H9 (cell line): ENCODE measurements around the gene COPS8. TPM values are rescaled to one million over a fixed set of nuclear protein-coding genes. Genes with fewer than 3 reads are reported as not detected.

ENCODE experiments used
- DNase-seq: peaks from one replicate; pipeline ENCODE4 v3.0.0-alpha.2; 2017
- H2AFZ ChIP-seq: one replicate; pipeline ENCODE4 v1.6.1; 2013; ENCODE audit warnings: mild to moderate bottlenecking, low read length, control low read depth, moderate library complexity
- H2AK5ac ChIP-seq: 2 replicates; pipeline ENCODE4 v1.6.1; 2013; ENCODE audit warnings: low read length, control low read depth, mixed read lengths; ENCODE audit not compliant: insufficient read length
- H2BK120ac ChIP-seq: one replicate; pipeline ENCODE4 v1.6.1; 2013; ENCODE audit warnings: low read depth, mild to moderate bottlenecking, low read length, control low read depth, inconsistent platforms; ENCODE audit not compliant: poor library complexity, severe bottlenecking
- H2BK12ac ChIP-seq: 2 replicates; pipeline ENCODE4 v1.6.1; 2013; ENCODE audit warnings: low read length, control low read depth, mixed read lengths, low read depth; ENCODE audit not compliant: insufficient read length
- H2BK15ac ChIP-seq: 2 replicates; pipeline ENCODE4 v1.6.1; 2013; ENCODE audit warnings: low read depth, low read length, control low read depth
- H2BK20ac ChIP-seq: one replicate; pipeline ENCODE4 v1.6.1; 2013; ENCODE audit warnings: low read depth, mild to moderate bottlenecking, low read length, control low read depth, inconsistent platforms; ENCODE audit not compliant: poor library complexity, severe bottlenecking
- H2BK5ac ChIP-seq: 2 replicates; pipeline ENCODE4 v1.6.1; 2013; ENCODE audit warnings: low read length, control low read depth, mixed read lengths; ENCODE audit not compliant: insufficient read length
- H3K14ac ChIP-seq: 2 replicates; pipeline ENCODE4 v1.6.1; 2013; ENCODE audit warnings: low read length, control low read depth; ENCODE audit not compliant: insufficient read depth
- H3K18ac ChIP-seq: 2 replicates; pipeline ENCODE4 v1.6.1; 2013; ENCODE audit warnings: low read depth, mild to moderate bottlenecking, mixed read lengths, low read length, control low read depth; ENCODE audit not compliant: insufficient read length
- H3K23ac ChIP-seq: 2 replicates; pipeline ENCODE4 v1.6.1; 2013; ENCODE audit warnings: low read length, control low read depth, mixed read lengths, low read depth; ENCODE audit not compliant: insufficient read length
- H3K23me2 ChIP-seq: 2 replicates; pipeline ENCODE4 v1.6.1; 2013; ENCODE audit warnings: low read depth, mild to moderate bottlenecking, mixed read lengths, low read length, control low read depth; ENCODE audit not compliant: insufficient read length, poor library complexity, severe bottlenecking
- H3K27ac ChIP-seq: 2 replicates; pipeline ENCODE4 v1.5.1; 2013; ENCODE audit warnings: low read length, control low read depth, mixed read lengths, low read depth; ENCODE audit not compliant: insufficient read length
- H3K27me3 ChIP-seq: 2 replicates; pipeline ENCODE4 v1.6.1; 2013; ENCODE audit warnings: low read length, control low read depth, inconsistent platforms; ENCODE audit not compliant: insufficient read depth
- H3K4ac ChIP-seq: 2 replicates; pipeline ENCODE4 v1.6.1; 2013; ENCODE audit warnings: low read depth, mild to moderate bottlenecking, control low read depth, inconsistent platforms, low read length, moderate library complexity
- H3K4me1 ChIP-seq: 2 replicates; pipeline ENCODE4 v1.6.1; 2013; ENCODE audit warnings: low read length, control low read depth, inconsistent platforms; ENCODE audit not compliant: insufficient read depth
- H3K4me2 ChIP-seq: 2 replicates; pipeline ENCODE4 v1.6.1; 2013; ENCODE audit warnings: low read length, control low read depth, mixed read lengths; ENCODE audit not compliant: insufficient read length, insufficient read depth
- H3K56ac ChIP-seq: 2 replicates; pipeline ENCODE4 v1.6.1; 2013; ENCODE audit warnings: low read depth, mild to moderate bottlenecking, mixed read lengths, low read length, control low read depth; ENCODE audit not compliant: insufficient read length
- H3K79me1 ChIP-seq: 2 replicates; pipeline ENCODE4 v1.6.1; 2013; ENCODE audit warnings: low read depth, mild to moderate bottlenecking, moderate library complexity, low read length, control low read depth, inconsistent platforms; ENCODE audit not compliant: insufficient read depth, poor library complexity, severe bottlenecking
- H3K79me2 ChIP-seq: 2 replicates; pipeline ENCODE4 v1.6.1; 2013; ENCODE audit warnings: low read length, control low read depth, inconsistent platforms; ENCODE audit not compliant: insufficient read depth
- H3K9ac ChIP-seq: 2 replicates; pipeline ENCODE4 v1.6.1; 2013; ENCODE audit warnings: low read length, control low read depth, mixed read lengths; ENCODE audit not compliant: insufficient read length; ENCODE audit errors: extremely low read depth
- H3K9me3 ChIP-seq: one replicate; pipeline ENCODE4 v1.6.1; 2013; ENCODE audit warnings: low read depth, low read length, inconsistent platforms; ENCODE audit not compliant: control insufficient read depth
- H3T11ph ChIP-seq: one replicate; pipeline ENCODE4 v1.6.1; 2013; ENCODE audit warnings: mild to moderate bottlenecking, low read length, control low read depth, inconsistent platforms
- H4K20me1 ChIP-seq: one replicate; pipeline ENCODE4 v1.6.1; 2013; ENCODE audit not compliant: control insufficient read depth, insufficient read length, insufficient read depth
- H4K5ac ChIP-seq: 2 replicates; pipeline ENCODE4 v1.6.1; 2013; ENCODE audit warnings: low read depth, mild to moderate bottlenecking, mixed read lengths, low read length, control low read depth; ENCODE audit not compliant: insufficient read length
- H4K8ac ChIP-seq: replicated peaks from 2 replicates; pipeline ENCODE4 v1.6.1; 2013; ENCODE audit warnings: low read length, control low read depth, mixed read lengths, low read depth; ENCODE audit not compliant: insufficient read length
- H4K91ac ChIP-seq: 2 replicates; pipeline ENCODE4 v1.6.1; 2013; ENCODE audit warnings: low read depth, mild to moderate bottlenecking, moderate library complexity, mixed read lengths, low read length, control low read depth; ENCODE audit not compliant: insufficient read length
- H3K27ac Mint-ChIP-seq, 3 experiments: 2 replicates in 2 of 3; 3 replicates in 1 of 3; pipeline ENCODE4 v1.8.0; 2020 to 2021; ENCODE audit warnings: mixed read lengths in 3 of 3, mild to moderate bottlenecking in 1 of 3, moderate library complexity in 1 of 3
- H3K27me3 Mint-ChIP-seq: 2 replicates; pipeline ENCODE4 v1.8.0; 2021; ENCODE audit warnings: low read depth, mild to moderate bottlenecking, moderate library complexity, mixed read lengths
- H3K36me3 Mint-ChIP-seq, 3 experiments: 2 replicates in 2 of 3; 3 replicates in 1 of 3; pipeline ENCODE4 v1.8.0; 2020 to 2021; ENCODE audit warnings: low read depth in 3 of 3, mixed read lengths in 3 of 3; ENCODE audit not compliant: insufficient read depth in 1 of 3
- H3K4me1 Mint-ChIP-seq, 2 experiments: 2 replicates each; pipeline ENCODE4 v1.8.0; 2020; ENCODE audit warnings: mixed read lengths in 2 of 2
- H3K4me3 Mint-ChIP-seq, 2 experiments: 2 replicates in 1 of 2; 3 replicates in 1 of 2; pipeline ENCODE4 v1.8.0; 2020 to 2021; ENCODE audit warnings: mild to moderate bottlenecking in 2 of 2, mixed read lengths in 2 of 2, moderate library complexity in 1 of 2
- H3K9me3 Mint-ChIP-seq, 2 experiments: 2 replicates in 1 of 2; 3 replicates in 1 of 2; pipeline ENCODE4 v1.8.0; 2020; ENCODE audit warnings: mild to moderate bottlenecking in 2 of 2, mixed read lengths in 2 of 2, moderate library complexity in 1 of 2
- CTCF ChIP-seq: fragments of 200-600 bp; sonication (generic); conservative IDR thresholded peaks from 3 replicates; pipeline ENCODE4 v1.8.0; 2021; ENCODE audit warnings: antibody characterized with exemption, mild to moderate bottlenecking
- WGBS: extraction: QIAGEN DNeasy Blood & Tissue Kit; methylation state at CpG from one replicate; pipeline ENCODE4 v1.1.7; 2013; ENCODE audit warnings: missing lambda C conversion rate, low lambda C conversion rate, mixed read lengths; ENCODE audit not compliant: insufficient read length; ENCODE audit errors: extremely low coverage; 5-methylcytosine and 5-hydroxymethylcytosine counted together
- total RNA-seq: library from RNA; stranded (reverse); gene quantifications from 2 replicates; pipeline ENCODE4 v1.2.1, GENCODE V29; 2021

The COPS8 gene
- total RNA-seq, 1 experiment from 2014 or later = 65.2 TPM

GRCh38 chr2:237116431-237116830 is 30.7 kb downstream of the COPS8 start:
- Histone ChIP-seq H4K91ac (no peak overlapping the region), H3K9me3 (no peaks in the 10 kb centered on the region), H3K9ac (no peak overlapping the region), H4K8ac (no peak overlapping the region), H3K18ac (no peak overlapping the region), H3K27ac (no peak overlapping the region), H4K20me1 (no peaks in the 10 kb centered on the region), H2BK5ac (no peak overlapping the region), H3K79me1 (no peaks in the 10 kb centered on the region), H3K4me2 (no peak overlapping the region), H3K56ac (no peak overlapping the region), H3T11ph (no peak overlapping the region), H2BK20ac (no peak overlapping the region), H3K79me2 (no peaks in the 10 kb centered on the region), H4K5ac (no peak overlapping the region), H3K23ac (no peak overlapping the region), H2BK15ac (no peak overlapping the region), H3K14ac (no peak overlapping the region), H3K23me2 (no peaks in the 10 kb centered on the region), H2BK12ac (no peak overlapping the region), H2AK5ac (no peak overlapping the region), H3K27me3 (no peaks in the 10 kb centered on the region), H2AFZ (no peak overlapping the region), H3K4ac (no peak overlapping the region), H3K4me1 (no peaks in the 10 kb centered on the region), H2BK120ac (no peak overlapping the region)
- no peak overlapping the region for H3K27ac Mint-ChIP-seq
- no peak for DNase-seq
- peaks cover 2% of the 10 kb centered on the region in 2 experiments; a peak in 3 of 5 replicates for H3K9me3 Mint-ChIP-seq
- no peaks in the 10 kb centered on the region for H3K36me3 Mint-ChIP-seq
- peaks cover 7% of the 10 kb centered on the region for H3K27me3 Mint-ChIP-seq
- H3K4me1 Mint-ChIP-seq = no peaks in the 10 kb centered on the region
- H3K4me3 Mint-ChIP-seq = no peak overlapping the region
- TF ChIP-seq CTCF = no peak
- WGBS = no CpG with 5 or more reads among the region's 2 CpGs
